Caco-2 (cell line): ENCODE measurements around the gene STK36. TPM values are rescaled to one million over a fixed set of nuclear protein-coding genes. Genes with fewer than 3 reads are reported as not detected.

ENCODE experiments used
- BruUV-seq: library from RNA; stranded (reverse); fragments of 400-500 nt; replicated peaks from 2 replicates; lab custom pipeline; 2021; lab: Mats Ljungman, UMichigan
- CTCF ChIA-PET: fragments of 300-600 bp; sonication (Branson Sonifier 250); formaldehyde crosslinking; loops from one replicate; lab custom pipeline; 2022; ENCODE audit warnings: antibody characterized with exemption; lab: Charles Lee
- POLR2A ChIA-PET: fragments of 300-600 bp; sonication (Branson Sonifier 250); formaldehyde crosslinking; loops from one replicate; lab custom pipeline; 2022; ENCODE audit warnings: antibody characterized with exemption; lab: Charles Lee
- DNase-seq, 2 experiments: peaks; one replicate each; pipeline versions ENCODE4 v3.0.0 to v3.0.0-alpha.2; 2020 to 2022
- H3K27me3 ChIP-seq: replicated peaks from 2 replicates; pipeline ENCODE4 v1.6.0; 2011; ENCODE audit warnings: low read length; ENCODE audit not compliant: control insufficient read depth, insufficient read depth
- H3K36me3 ChIP-seq: 2 replicates; pipeline ENCODE4 v1.5.1; 2011; ENCODE audit warnings: low read length; ENCODE audit not compliant: control insufficient read depth, insufficient read depth
- H3K4me1 ChIP-seq: fragments of 250-450 bp; sonication (Bioruptor Pico); 2 replicates; pipeline ENCODE4 v1.5.1; 2020; ENCODE audit warnings: mild to moderate bottlenecking
- H3K4me3 ChIP-seq: 2 replicates; pipeline ENCODE4 v1.5.1; 2011; ENCODE audit warnings: low read depth, mild to moderate bottlenecking, control low read depth, low read length
- H3K9me3 ChIP-seq: fragments of 250-450 bp; sonication (Bioruptor Pico); 2 replicates; pipeline ENCODE4 v1.5.1; 2020; ENCODE audit warnings: mild to moderate bottlenecking, moderate library complexity
- H3K27ac Mint-ChIP-seq: one replicate; pipeline ENCODE4 v1.8.0; 2022; ENCODE audit warnings: mixed read lengths; ENCODE audit not compliant: unreplicated experiment
- H3K27me3 Mint-ChIP-seq: one replicate; pipeline ENCODE4 v1.8.0; 2022; ENCODE audit warnings: mixed read lengths; ENCODE audit not compliant: insufficient read depth, unreplicated experiment
- H3K36me3 Mint-ChIP-seq: one replicate; pipeline ENCODE4 v1.8.0; 2022; ENCODE audit warnings: mild to moderate bottlenecking, mixed read lengths; ENCODE audit not compliant: insufficient read depth, unreplicated experiment
- H3K4me1 Mint-ChIP-seq: one replicate; pipeline ENCODE4 v1.8.0; 2022; ENCODE audit warnings: low read depth, mixed read lengths; ENCODE audit not compliant: unreplicated experiment
- H3K4me3 Mint-ChIP-seq: one replicate; pipeline ENCODE4 v1.8.0; 2022; ENCODE audit warnings: mild to moderate bottlenecking, moderate library complexity, mixed read lengths; ENCODE audit not compliant: unreplicated experiment
- H3K9me3 Mint-ChIP-seq: one replicate; pipeline ENCODE4 v1.8.0; 2022; ENCODE audit warnings: mixed read lengths; ENCODE audit not compliant: unreplicated experiment
- intact Hi-C: fragments of 100-400 bp; cut with micrococcal nuclease; formaldehyde crosslinking; loops from one replicate; pipeline ENCODE4 v1.10.0; 2022; ENCODE audit not compliant: unreplicated experiment
- total RNA-seq: library from RNA; stranded (reverse); gene quantifications from 2 replicates; pipeline ENCODE4 v1.2.3, GENCODE V29; 2022
- TF ChIP-seq, protein P1 (sequence below), 2 experiments: fragments of 200-600 bp in 1 of 2; IDR thresholded peaks; 1 replicate in 1 of 2; 2 replicates in 1 of 2; pipeline versions ENCODE4 v1.5.1 to v1.8.0; 2011 to 2022; ENCODE audit warnings: antibody characterized with exemption in 1 of 2, control low read depth in 1 of 2, inconsistent platforms in 1 of 2, low read depth in 1 of 2, low read length in 1 of 2, mild to moderate bottlenecking in 1 of 2, moderate library complexity in 1 of 2; ENCODE audit not compliant: insufficient read depth in 1 of 2, severe bottlenecking in 1 of 2, unreplicated experiment in 1 of 2

Gene STK36
- total RNA-seq, 1 experiment from 2014 or later, result 44.1 TPM

DNA sequence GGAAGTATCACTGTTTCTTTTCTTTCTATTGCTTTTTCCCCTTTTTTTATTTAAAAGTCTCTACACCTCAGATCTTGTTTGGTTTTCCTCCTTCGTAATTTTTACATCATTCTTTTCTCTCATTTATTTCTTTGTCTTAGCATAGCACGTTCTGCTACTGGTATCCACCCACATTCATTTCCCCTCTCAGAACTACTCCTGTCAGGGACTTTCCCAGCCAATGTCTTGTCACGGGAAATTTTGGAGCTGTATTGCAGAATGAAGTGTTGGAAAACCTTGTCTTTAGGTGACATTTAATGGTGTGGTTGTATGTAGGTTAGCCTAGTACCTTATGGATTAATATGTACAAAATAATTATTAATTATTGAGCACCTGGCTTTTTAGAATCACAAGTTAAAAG lies 72.7 kb downstream of the STK36 start:
- H3K27ac Mint-ChIP-seq, result no peak overlapping the region
- ChIA-PET CTCF (interaction anchor here (0.7 kb wide), 1 partner anchor 135 kb away, joined by 4 read pairs; no protein-coding TSS in a partner anchor), POLR2A (no interaction called here)
- peaks cover 48% of the 10 kb centered on the region for H3K36me3 Mint-ChIP-seq
- H3K4me3 Mint-ChIP-seq, result no peak overlapping the region
- no TSS peak for BruUV-seq
- Histone ChIP-seq H3K36me3 (peaks cover 2% of the 10 kb centered on the region), H3K9me3 (no peaks in the 10 kb centered on the region), H3K4me1 (no peaks in the 10 kb centered on the region), H3K27me3 (no peaks in the 10 kb centered on the region), H3K4me3 (no peak overlapping the region)
- intact Hi-C loops, result no loop called here
- TF ChIP-seq, protein P1, sequence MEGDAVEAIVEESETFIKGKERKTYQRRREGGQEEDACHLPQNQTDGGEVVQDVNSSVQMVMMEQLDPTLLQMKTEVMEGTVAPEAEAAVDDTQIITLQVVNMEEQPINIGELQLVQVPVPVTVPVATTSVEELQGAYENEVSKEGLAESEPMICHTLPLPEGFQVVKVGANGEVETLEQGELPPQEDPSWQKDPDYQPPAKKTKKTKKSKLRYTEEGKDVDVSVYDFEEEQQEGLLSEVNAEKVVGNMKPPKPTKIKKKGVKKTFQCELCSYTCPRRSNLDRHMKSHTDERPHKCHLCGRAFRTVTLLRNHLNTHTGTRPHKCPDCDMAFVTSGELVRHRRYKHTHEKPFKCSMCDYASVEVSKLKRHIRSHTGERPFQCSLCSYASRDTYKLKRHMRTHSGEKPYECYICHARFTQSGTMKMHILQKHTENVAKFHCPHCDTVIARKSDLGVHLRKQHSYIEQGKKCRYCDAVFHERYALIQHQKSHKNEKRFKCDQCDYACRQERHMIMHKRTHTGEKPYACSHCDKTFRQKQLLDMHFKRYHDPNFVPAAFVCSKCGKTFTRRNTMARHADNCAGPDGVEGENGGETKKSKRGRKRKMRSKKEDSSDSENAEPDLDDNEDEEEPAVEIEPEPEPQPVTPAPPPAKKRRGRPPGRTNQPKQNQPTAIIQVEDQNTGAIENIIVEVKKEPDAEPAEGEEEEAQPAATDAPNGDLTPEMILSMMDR (IDR thresholded peaks at IDR 0.05; ENCODE audit: insufficient read depth in 1 of 2, low read depth in 1 of 2, low read length in 1 of 2, severe bottlenecking in 1 of 2, unreplicated experiment in 1 of 2), result no peak
- no peaks in the 10 kb centered on the region for H3K4me1 Mint-ChIP-seq
- no peaks in the 10 kb centered on the region for H3K9me3 Mint-ChIP-seq
- H3K27me3 Mint-ChIP-seq, result no peaks in the 10 kb centered on the region
- DNase-seq, result no peak

DNA sequence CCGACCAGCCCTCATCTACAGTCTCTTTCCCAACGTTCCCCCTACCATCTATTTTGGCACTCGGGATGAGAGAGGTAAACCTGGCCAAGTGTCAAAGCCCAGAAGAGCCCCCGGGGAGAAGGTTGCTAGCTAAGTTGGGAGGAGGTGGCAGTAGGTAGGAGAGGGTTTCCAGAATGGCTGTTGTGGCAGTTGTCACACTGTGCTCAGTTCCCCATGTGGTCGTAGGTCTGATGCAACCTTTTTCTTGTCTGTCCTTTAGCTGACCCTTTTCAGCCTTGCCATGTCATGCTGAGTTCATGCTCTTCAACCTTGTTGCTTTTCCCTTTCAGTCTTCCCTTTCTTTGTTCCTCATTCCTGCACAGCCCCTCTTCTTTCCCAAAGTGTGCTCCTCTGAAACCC lies 73.3 kb downstream of the STK36 start:
- Histone ChIP-seq H3K36me3 (peaks cover 6% of the 10 kb centered on the region), H3K27me3 (no peaks in the 10 kb centered on the region), H3K4me1 (no peaks in the 10 kb centered on the region), H3K9me3 (no peaks in the 10 kb centered on the region), H3K4me3 (no peak overlapping the region)
- Mint-ChIP-seq H3K36me3 (peaks cover 49% of the 10 kb centered on the region), H3K4me1 (no peaks in the 10 kb centered on the region), H3K4me3 (no peak overlapping the region), H3K27me3 (no peaks in the 10 kb centered on the region), H3K9me3 (no peaks in the 10 kb centered on the region), H3K27ac (peak overlapping the region; percentile 38)
- TF ChIP-seq, protein P1 (IDR thresholded peaks at IDR 0.05; ENCODE audit: insufficient read depth in 1 of 2, low read depth in 1 of 2, low read length in 1 of 2, severe bottlenecking in 1 of 2, unreplicated experiment in 1 of 2), result no peak
- intact Hi-C loops, result no loop called here
- BruUV-seq, result no TSS peak
- no peak for DNase-seq
- POLR2A ChIA-PET, result no interaction called here
- CTCF ChIA-PET, result interaction anchor here (0.7 kb wide), 1 partner anchor 135 kb away, joined by 4 read pairs; no protein-coding TSS in a partner anchor

DNA sequence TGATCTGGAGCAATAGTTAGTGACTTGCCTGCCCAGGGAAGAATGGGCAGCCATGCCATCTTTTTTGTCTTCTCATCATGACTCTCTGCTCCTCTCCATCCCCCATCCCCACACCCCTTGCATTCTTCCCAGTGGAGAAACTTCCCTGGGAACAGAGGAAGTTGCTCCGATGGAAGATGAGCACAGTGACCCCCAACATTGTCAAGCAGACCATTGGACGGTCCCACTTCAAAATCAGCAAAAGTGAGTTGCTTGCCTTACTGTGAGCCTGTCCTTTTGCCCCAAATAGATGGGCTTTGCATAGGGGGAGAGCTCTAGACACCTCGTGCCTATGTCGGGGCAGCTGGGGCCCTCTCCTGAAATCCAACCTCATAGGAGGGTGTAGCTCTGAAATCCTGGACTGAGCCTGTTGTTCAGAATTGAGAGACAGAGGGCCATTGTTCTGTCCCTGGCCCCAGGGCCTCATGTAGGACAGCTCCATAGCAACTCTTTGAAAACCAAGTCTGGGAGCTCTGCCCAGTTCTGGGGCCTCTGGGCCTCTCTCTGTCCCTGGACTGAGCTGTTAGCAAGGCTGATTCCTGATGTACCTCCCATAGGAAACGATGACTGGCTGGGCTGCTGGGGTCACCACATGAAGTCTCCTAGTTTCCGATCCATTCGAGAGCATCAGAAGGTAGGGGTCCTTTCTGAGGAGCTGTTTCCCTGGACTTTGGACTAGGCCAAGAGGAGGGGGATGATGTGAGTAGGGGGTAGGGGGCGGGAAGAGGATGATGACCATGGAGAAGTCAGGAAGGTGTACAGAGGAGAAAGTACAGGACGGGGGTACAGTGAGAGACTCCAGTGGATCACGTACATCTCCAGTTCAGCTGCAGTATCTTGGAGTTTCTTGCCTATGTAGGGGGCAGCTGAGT lies 73.9 kb downstream of the STK36 start:
- H3K36me3 Mint-ChIP-seq, result peaks cover 55% of the 10 kb centered on the region

More for the DNA sequence above, 73.9 kb downstream of the STK36 start:
- no peaks in the 10 kb centered on the region for H3K9me3 ChIP-seq
- POLR2A ChIA-PET, result no interaction called here
- H3K27me3 ChIP-seq, result no peaks in the 10 kb centered on the region
- no peak overlapping the region for H3K4me3 ChIP-seq
- no peak overlapping the region for H3K4me3 Mint-ChIP-seq
- H3K36me3 ChIP-seq, result peaks cover 6% of the 10 kb centered on the region
- H3K27ac Mint-ChIP-seq, result peak overlapping the region; percentile 38
- DNase-seq, result no peak
- H3K27me3 Mint-ChIP-seq, result no peaks in the 10 kb centered on the region
- no peaks in the 10 kb centered on the region for H3K4me1 ChIP-seq
- no peaks in the 10 kb centered on the region for H3K4me1 Mint-ChIP-seq
- no TSS peak for BruUV-seq
- intact Hi-C loops, result no loop called here
- TF ChIP-seq, protein P1 (IDR thresholded peaks at IDR 0.05; ENCODE audit: insufficient read depth in 1 of 2, low read depth in 1 of 2, low read length in 1 of 2, severe bottlenecking in 1 of 2, unreplicated experiment in 1 of 2), result no peak
- H3K9me3 Mint-ChIP-seq, result no peaks in the 10 kb centered on the region
- CTCF ChIA-PET, result no interaction called here
